HFF-Myc (cell line): Measurements from ENCODE around the gene HOXB8.

ENCODE experiments used
- DNase-seq: peaks from one replicate; pipeline ENCODE4 v3.0.0-alpha.2; 2011; ENCODE audit warnings: low read depth; ENCODE audit errors: extremely low read depth
- H3K4me3 ChIP-seq: replicated peaks from 2 replicates; pipeline ENCODE4 v1.5.1; 2011; ENCODE audit warnings: low read depth, mild to moderate bottlenecking, control low read depth, low read length
- TF ChIP-seq, protein P1 (sequence below): IDR thresholded peaks from 2 replicates; pipeline ENCODE4 v1.5.1; 2012; ENCODE audit warnings: mild to moderate bottlenecking, low read depth, low read length, control low read depth; ENCODE audit errors: missing control alignments

HOXB8 gene

DNA sequence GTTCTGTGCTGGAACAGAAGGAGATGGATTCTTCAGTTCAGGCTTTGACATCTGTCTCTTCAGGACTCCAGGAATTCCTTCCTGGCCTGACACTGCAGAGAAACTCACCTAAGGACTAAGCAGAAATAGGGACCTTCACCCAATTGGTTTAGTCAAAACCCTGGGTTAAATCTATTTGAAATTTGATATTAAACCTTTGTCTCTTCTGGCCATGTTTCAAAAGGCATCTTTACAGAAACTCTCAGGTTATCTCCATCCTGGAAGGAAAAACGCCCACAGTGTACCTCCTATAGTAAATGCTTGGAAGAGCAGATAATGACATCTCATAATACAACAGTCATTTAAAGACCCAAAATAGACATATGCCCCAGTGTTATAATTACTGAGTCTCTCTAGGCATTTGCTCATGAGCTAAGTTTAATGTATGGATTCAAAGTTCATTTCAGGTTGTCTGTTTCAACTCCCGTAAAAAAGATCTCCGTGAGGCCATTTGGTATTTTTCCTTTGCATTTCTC lies 31.3 kb downstream of the HOXB8 start:
- TF ChIP-seq, protein P1, sequence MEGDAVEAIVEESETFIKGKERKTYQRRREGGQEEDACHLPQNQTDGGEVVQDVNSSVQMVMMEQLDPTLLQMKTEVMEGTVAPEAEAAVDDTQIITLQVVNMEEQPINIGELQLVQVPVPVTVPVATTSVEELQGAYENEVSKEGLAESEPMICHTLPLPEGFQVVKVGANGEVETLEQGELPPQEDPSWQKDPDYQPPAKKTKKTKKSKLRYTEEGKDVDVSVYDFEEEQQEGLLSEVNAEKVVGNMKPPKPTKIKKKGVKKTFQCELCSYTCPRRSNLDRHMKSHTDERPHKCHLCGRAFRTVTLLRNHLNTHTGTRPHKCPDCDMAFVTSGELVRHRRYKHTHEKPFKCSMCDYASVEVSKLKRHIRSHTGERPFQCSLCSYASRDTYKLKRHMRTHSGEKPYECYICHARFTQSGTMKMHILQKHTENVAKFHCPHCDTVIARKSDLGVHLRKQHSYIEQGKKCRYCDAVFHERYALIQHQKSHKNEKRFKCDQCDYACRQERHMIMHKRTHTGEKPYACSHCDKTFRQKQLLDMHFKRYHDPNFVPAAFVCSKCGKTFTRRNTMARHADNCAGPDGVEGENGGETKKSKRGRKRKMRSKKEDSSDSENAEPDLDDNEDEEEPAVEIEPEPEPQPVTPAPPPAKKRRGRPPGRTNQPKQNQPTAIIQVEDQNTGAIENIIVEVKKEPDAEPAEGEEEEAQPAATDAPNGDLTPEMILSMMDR: no peak
- H3K4me3 ChIP-seq: no peak overlapping the region
- DNase-seq: no peak

DNA sequence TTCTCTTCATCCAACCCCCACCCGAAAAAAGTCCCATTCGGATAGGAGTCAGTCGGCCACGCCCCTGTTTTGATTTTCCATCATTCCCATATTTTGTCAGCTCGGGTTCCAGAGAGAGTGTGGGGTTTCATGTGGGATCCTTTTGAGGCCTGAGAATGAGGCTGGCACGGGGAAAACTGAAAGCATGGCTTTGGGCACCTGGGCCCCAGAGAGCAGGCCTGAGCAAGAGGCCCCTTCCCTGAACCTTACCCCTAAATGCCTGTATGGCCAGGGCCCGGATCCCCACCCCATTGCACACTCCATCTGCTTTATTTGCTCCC lies 32.4 kb downstream of the HOXB8 start:
- H3K4me3 ChIP-seq: no peak overlapping the region
- TF ChIP-seq, protein P1: no peak
- DNase-seq: no peak

DNA sequence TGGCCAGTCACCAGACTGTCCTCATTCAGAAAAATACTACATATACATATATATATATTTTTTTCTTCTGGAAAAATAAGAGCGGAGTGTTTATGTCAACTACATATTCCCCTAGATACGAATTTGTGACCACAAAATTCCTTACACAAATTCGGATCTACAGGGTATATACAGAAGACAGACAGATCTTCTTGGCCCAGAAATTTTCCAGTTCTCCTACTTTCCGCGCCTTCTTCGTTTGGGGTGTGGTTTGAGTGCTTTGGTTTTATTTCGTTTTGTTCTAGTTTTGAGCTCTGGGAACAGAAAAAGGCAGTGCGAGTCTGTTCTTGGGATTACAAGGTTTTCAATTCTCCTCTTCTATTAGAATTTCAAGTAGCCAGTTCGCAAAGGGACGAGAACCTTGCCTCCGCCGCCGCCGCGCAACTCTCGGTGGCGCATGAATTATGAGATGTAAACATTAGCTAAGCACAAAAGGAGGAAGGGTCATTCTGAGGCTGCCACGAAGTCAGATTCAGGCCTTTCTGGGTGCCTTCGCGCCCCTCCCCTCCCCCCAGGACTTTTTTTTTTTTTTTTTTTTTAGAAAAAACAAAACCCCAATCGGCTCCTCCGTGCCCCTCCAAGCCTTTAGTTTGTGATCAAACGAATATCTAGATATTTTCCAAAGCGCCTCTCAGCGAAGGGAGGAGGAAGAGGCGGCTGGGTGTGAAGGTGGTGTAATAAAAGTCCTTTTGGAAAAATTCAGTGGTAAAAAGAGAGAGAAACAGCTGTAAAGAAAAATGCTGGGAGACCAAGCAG lies 35.1 kb downstream of the HOXB8 start:
- DNase-seq: no peak
- TF ChIP-seq, protein P1: no peak
- H3K4me3 ChIP-seq: no peak overlapping the region

DNA sequence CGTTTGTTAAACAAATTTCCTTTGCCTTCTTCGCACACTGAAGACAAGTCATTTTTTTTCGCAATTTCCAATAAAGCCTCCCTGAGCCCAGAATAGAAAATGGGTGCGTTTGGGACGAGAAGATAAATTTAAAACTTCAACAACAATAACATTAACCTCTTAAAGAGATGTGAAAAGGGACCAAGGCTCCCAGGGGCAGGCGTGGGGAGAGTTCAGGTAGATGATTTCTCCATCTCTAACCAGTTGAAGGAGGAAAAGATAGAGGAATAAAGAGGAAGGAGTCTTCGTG lies 35.7 kb downstream of the HOXB8 start:
- TF ChIP-seq, protein P1: no peak
- H3K4me3 ChIP-seq: no peak overlapping the region
- no peak for DNase-seq

DNA sequence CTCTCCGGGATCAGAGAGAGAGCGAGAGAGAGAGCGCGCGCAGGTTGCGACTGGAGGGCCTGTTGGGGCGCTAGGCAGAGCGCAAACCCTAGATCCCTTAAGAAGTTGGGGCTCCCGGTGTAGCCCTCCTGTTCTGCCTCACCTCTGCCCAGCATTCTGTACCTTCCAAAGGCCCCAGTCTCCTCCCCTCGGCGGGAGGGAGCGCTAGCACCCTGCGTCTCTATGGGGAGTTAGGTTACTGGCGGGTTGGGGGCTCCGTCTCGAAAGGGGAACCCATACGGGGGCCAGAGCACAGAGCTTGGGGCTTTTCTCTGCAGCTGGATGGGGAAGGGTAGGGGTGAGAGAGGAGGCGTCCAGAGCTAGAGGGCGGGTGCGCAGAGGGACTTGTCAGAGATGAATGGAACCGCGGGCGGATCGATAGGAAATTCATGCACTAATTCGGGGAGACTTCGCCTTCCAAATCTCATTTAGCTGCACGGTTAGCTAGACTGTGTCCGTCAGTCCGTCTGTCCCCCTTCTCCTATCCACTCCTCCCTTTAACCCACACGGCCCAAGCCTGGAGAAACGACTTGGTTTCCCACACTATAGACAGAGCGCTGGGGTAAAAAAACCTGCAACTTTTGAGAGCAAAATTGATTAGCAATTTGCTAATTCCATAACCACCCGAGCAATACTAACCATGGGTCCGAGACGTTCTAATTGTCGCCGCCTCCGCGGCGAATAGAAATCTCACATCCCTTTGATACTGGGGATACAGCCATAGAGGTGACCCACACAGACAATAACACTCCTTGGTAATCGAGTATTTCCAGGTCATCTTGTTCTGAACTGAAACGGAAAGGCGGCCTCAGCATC lies 36.2 kb downstream of the HOXB8 start:
- no peak for DNase-seq
- peak overlapping the region; percentile 12; the same call in 1 of the 2 replicates for H3K4me3 ChIP-seq
- TF ChIP-seq, protein P1: no peak

DNA sequence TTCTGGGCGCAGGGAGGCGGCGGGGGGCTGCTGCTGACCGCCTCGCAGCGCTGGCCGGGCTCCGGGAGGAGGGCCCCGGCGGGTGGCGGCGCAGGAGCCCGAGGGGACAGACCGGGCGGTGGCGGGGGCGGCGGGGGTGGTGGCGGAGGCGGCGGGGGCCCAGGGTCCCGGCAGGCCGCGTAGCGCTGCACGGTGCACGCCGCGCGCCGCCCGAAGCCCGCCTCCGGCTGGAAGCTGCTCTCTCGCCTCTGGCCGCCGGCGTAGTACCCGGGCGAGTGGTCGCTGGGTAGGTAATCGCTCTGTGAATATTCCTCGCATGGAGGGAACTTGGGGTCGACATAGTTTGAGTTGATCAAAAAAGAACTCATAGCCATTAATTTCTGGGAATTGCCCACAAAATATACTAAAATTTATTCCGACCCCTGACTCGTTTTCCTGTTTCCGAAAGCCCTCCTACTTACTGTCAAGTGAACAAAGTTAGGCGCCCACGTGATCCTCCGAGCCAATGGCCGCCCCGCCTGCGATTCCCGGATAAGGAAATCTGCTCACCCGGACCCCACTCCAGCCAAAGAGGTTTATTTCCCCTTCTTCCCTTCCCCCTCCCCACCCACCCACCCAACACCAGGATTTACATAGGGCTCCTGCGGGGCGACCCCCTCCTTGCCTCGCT lies 37.0 kb downstream of the HOXB8 start, which contains the start of gene HOXB4:
TSS of gene HOXB4 (minus strand) at position 405 of the 670 bp plus-strand sequence. CDS start at position 374, 31 bp downstream.
- TF ChIP-seq, protein P1: no peak
- H3K4me3 ChIP-seq: peak within 1 kb of the TSS; percentile 31
- DNase-seq: no peak
